HUDEP-2 (cell line): Measurements from ENCODE around the gene POC1B.

Source experiments
- DNase-seq, 76 experiments: peaks; one replicate each; lab custom pipeline; 2025; ENCODE audit not compliant: unreplicated experiment in 76 of 76; lab: John Stamatoyannopoulos, UW

POC1B gene

GRCh38 chr12:89539426-89540223, 13.8 kb upstream of the POC1B start:
- peak in 8 of 76 experiments; percentile 5 to 23 (median 11) for DNase-seq

- no peak for DNase-seq
These were observed 13.1 kb upstream of the POC1B start for GRCh38 chr12:89538897-89539296.

GRCh38 chr12:89537389-89537788, 11.5 kb upstream of the POC1B start:
- DNase-seq, result no peak

GRCh38 chr12:89529738-89530137, 3.9 kb upstream of the POC1B start:
- peak in 22 of 76 experiments; percentile 8 to 57 (median 34) for DNase-seq

GRCh38 chr12:89528434-89528833, 2.6 kb upstream of the POC1B start:
- DNase-seq, result no peak

- peak in 16 of 76 experiments; percentile 7 to 45 (median 25) for DNase-seq
These were observed 483 bp downstream of the POC1B start for GRCh38 chr12:89525305-89525823.

GRCh38 chr12:89524541-89525304, 1.1 kb downstream of the POC1B start, which contains the start of gene GALNT4:
Gene GALNT4 (minus strand): TSS chr12:89524796. CDS start chr12:89524549, 247 bp downstream.
- peak in 75 of 76 experiments; percentile 11 to 88 (median 75) for DNase-seq

GRCh38 chr12:89523843-89524540, 1.9 kb downstream of the POC1B start:
- no peak for DNase-seq

GRCh38 chr12:89523393-89523792, 2.5 kb downstream of the POC1B start:
- no peak for DNase-seq

GRCh38 chr12:89521364-89522223, 4.3 kb downstream of the POC1B start:
- no peak for DNase-seq

- peak in 7 of 76 experiments; percentile 11 to 26 (median 15) for DNase-seq
These were observed 8.1 kb downstream of the POC1B start for GRCh38 chr12:89517720-89518119.

GRCh38 chr12:89516633-89517032, 9.2 kb downstream of the POC1B start:
- no peak for DNase-seq

GRCh38 chr12:89514751-89515150, 11.1 kb downstream of the POC1B start:
- no peak for DNase-seq

- DNase-seq, result no peak
These were observed 12.3 kb downstream of the POC1B start for GRCh38 chr12:89513544-89513943.

GRCh38 chr12:89507015-89507824, 18.6 kb downstream of the POC1B start:
- no peak for DNase-seq

- no peak for DNase-seq
These were observed 19.8 kb downstream of the POC1B start for GRCh38 chr12:89506050-89506449.

- no peak for DNase-seq
These were observed 21.1 kb downstream of the POC1B start for GRCh38 chr12:89504560-89505346.

- DNase-seq, result no peak
These were observed 24.1 kb downstream of the POC1B start for GRCh38 chr12:89501793-89502192.
